ENCODE results near the gene TP53BP2. TPM values are rescaled to one million over a fixed set of nuclear protein-coding genes. Genes with fewer than 3 reads are reported as not detected.
"Not testable (repeated sequence)": the region's sequence is repeated elsewhere in the genome, so short reads cannot be mapped to it uniquely, and the experiment has no call there.

The TP53BP2 gene
- total RNA-seq, 4 donors from 2014 or later, result 31.7 to 196 (median 58.2) TPM

GRCh38 chr1:223872308-223872901, 26.7 kb upstream of the TP53BP2 start:
- DNase-seq, result no peak
- no peak for TF ChIP-seq POLR2A (IDR thresholded peaks at IDR 0.05)
- TF ChIP-seq, protein P1, sequence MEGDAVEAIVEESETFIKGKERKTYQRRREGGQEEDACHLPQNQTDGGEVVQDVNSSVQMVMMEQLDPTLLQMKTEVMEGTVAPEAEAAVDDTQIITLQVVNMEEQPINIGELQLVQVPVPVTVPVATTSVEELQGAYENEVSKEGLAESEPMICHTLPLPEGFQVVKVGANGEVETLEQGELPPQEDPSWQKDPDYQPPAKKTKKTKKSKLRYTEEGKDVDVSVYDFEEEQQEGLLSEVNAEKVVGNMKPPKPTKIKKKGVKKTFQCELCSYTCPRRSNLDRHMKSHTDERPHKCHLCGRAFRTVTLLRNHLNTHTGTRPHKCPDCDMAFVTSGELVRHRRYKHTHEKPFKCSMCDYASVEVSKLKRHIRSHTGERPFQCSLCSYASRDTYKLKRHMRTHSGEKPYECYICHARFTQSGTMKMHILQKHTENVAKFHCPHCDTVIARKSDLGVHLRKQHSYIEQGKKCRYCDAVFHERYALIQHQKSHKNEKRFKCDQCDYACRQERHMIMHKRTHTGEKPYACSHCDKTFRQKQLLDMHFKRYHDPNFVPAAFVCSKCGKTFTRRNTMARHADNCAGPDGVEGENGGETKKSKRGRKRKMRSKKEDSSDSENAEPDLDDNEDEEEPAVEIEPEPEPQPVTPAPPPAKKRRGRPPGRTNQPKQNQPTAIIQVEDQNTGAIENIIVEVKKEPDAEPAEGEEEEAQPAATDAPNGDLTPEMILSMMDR (IDR thresholded peaks at IDR 0.05), result no peak
- Histone ChIP-seq H3K27me3 (no peaks in the 10 kb centered on the region), H3K27ac (no peak overlapping the region), H3K9me3 (no peaks in the 10 kb centered on the region), H3K4me1 (no peaks in the 10 kb centered on the region), H3K36me3 (no peaks in the 10 kb centered on the region), H3K4me3 (no peak overlapping the region)

GRCh38 chr1:223870617-223871574, 25.1 kb upstream of the TP53BP2 start:
- peak in 1 of 3 donors; percentile 44 for DNase-seq
- no peak overlapping the region for H3K27ac ChIP-seq
- H3K36me3 ChIP-seq, result no peaks in the 10 kb centered on the region

DNA sequence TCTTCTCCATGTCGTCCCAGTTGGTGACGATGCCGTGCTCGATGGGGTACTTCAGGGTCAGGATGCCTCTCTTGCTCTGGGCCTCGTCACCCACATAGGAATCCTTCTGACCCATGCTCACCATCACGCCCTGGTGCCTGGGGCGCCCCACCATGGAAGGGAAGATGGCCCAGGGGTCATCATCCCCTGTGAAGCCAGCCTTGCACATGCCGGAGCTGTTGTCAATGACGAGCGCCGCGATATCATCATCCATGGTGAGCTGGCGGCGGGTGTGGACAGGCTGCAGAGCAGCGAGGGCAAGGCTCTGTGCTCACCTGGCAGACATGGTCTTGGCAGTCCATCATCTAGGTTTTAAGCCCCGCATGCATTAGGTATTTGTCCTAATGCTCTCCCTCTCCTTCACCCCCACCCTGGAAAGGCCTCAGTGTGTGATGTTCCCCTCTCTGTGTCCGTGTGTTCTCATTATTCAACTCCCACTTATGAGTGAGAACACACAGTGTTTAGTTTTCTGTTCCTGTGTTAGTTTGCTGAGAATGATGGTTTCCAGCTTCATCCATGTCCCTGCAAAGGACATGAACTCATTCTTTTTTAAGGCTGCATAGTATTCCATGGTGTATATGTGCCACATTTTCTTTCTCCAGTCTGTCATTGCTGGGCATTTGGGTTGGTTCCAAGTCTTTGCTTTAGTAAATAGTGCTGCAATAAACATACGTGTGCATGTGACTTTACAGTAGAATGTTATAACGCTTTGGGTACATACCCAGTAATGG, 19.0 kb upstream of the TP53BP2 start:
- H3K4me1 ChIP-seq, H3K27ac ChIP-seq, H3K4me3 ChIP-seq, H3K36me3 ChIP-seq, H3K27me3 ChIP-seq, H3K9me3 ChIP-seq, DNase-seq: not testable (repeated sequence)

More at GRCh38 chr1:223870617-223871574, 25.1 kb upstream of the TP53BP2 start:
- TF ChIP-seq, protein P1 (IDR thresholded peaks at IDR 0.05), result no peak
- no peak for TF ChIP-seq POLR2A (IDR thresholded peaks at IDR 0.05)
- H3K4me1 ChIP-seq, result no peaks in the 10 kb centered on the region
- no peaks in the 10 kb centered on the region for H3K27me3 ChIP-seq
- H3K4me3 ChIP-seq, result no peak overlapping the region
- H3K9me3 ChIP-seq, result no peaks in the 10 kb centered on the region

DNA sequence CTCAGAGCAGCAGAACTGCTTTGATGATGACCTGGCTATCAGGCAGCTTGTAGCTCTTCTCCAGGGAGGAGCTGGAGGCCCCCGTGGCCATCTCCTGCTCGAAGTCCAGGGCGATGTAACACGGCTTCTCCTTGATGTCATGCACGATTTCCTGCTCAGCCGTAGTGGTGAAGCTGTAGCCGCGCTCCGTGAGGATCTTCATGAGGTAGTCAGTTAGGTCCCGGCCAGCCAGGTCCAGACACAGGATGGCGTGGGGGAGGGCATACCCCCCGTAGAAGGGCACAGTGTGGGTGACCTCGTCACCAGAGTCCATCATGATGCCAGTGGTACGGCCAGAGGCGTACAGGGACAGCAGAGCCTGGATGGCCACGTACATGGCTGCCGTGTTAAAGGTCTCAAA, 18.3 kb upstream of the TP53BP2 start:
- no peaks in the 10 kb centered on the region for H3K4me1 ChIP-seq
- no peaks in the 10 kb centered on the region for H3K9me3 ChIP-seq
- H3K27ac ChIP-seq, result no peak overlapping the region
- H3K36me3 ChIP-seq, result no peaks in the 10 kb centered on the region
- H3K4me3 ChIP-seq, result no peak overlapping the region
- TF ChIP-seq, protein P1 (IDR thresholded peaks at IDR 0.05), result no peak
- no peak for TF ChIP-seq POLR2A (IDR thresholded peaks at IDR 0.05)
- DNase-seq, result no peak
- H3K27me3 ChIP-seq, result no peaks in the 10 kb centered on the region

GRCh38 chr1:223861904-223862303, 16.2 kb upstream of the TP53BP2 start:
- Histone ChIP-seq H3K36me3 (no peaks in the 10 kb centered on the region), H3K4me1 (no peaks in the 10 kb centered on the region), H3K27me3 (no peaks in the 10 kb centered on the region), H3K4me3 (no peak overlapping the region), H3K9me3 (no peaks in the 10 kb centered on the region), H3K27ac (no peak overlapping the region)
- no peak for DNase-seq
- TF ChIP-seq POLR2A (IDR thresholded peaks at IDR 0.05), result no peak
- TF ChIP-seq, protein P1 (IDR thresholded peaks at IDR 0.05), result no peak

All from Peyer's patch (tissue), 4 donors.